Neutrophil (primary cell): ENCODE data around the gene TMEM164.

Experiments used
- H3K27ac ChIP-seq: fragments of 200-600 bp; sonication (generic); 2 replicates; pipeline ENCODE4 v1.5.1; 2016; ENCODE audit warnings: mild to moderate bottlenecking, moderate library complexity
- H3K27me3 ChIP-seq: fragments of 200-600 bp; sonication (generic); 2 replicates; pipeline ENCODE4 v1.6.0; 2016; ENCODE audit warnings: mild to moderate bottlenecking
- H3K36me3 ChIP-seq: fragments of 200-600 bp; sonication (generic); 2 replicates; pipeline ENCODE4 v1.5.1; 2017
- H3K4me1 ChIP-seq, 2 experiments: fragments of 200-600 bp in 1 of 2; sonication (generic) in 1 of 2; 1 replicate in 1 of 2; 2 replicates in 1 of 2; pipeline versions ENCODE4 v1.5.1 to v1.6.1; 2013 to 2016; ENCODE audit warnings: low read depth in 1 of 2, low read length in 1 of 2, mild to moderate bottlenecking in 1 of 2, moderate library complexity in 1 of 2; ENCODE audit not compliant: control insufficient read depth in 1 of 2, insufficient read depth in 1 of 2
- H3K4me3 ChIP-seq, 2 experiments: fragments of 200-600 bp in 1 of 2; sonication (generic) in 1 of 2; 1 replicate in 1 of 2; 2 replicates in 1 of 2; pipeline ENCODE4 v1.5.1; 2013 to 2016; ENCODE audit warnings: low read depth in 1 of 2, low read length in 1 of 2, mild to moderate bottlenecking in 1 of 2, moderate library complexity in 1 of 2
- H3K9me3 ChIP-seq: fragments of 200-600 bp; sonication (generic); 2 replicates; pipeline ENCODE4 v1.5.1; 2016
- TF ChIP-seq, protein P1 (sequence below): fragments of 200-600 bp; sonication (generic); IDR thresholded peaks from 2 replicates; pipeline ENCODE4 v1.5.1; 2016; ENCODE audit warnings: antibody characterized with exemption

TMEM164 gene

DNA sequence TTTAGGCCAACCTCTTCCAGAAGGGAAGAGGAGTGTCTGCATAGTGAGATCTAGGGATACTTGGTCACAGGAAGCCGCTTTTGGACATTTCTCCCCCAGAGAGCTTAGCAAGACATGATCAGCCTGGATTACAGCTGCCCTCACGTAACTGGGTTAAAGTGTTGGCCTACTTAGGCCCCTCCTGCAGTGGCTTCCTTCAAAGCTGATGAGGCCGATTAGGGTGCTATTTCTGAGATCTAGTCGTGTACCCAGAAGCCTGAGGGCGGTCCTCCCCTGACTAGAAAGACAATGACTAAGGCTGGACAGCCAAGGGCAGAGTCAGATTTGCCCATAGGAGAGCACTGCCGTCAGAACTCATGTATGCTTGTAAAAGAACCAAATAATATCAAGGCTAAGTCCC is 180.0 kb downstream of the TMEM164 start:
- no peaks in the 10 kb centered on the region for H3K9me3 ChIP-seq
- TF ChIP-seq, protein P1, sequence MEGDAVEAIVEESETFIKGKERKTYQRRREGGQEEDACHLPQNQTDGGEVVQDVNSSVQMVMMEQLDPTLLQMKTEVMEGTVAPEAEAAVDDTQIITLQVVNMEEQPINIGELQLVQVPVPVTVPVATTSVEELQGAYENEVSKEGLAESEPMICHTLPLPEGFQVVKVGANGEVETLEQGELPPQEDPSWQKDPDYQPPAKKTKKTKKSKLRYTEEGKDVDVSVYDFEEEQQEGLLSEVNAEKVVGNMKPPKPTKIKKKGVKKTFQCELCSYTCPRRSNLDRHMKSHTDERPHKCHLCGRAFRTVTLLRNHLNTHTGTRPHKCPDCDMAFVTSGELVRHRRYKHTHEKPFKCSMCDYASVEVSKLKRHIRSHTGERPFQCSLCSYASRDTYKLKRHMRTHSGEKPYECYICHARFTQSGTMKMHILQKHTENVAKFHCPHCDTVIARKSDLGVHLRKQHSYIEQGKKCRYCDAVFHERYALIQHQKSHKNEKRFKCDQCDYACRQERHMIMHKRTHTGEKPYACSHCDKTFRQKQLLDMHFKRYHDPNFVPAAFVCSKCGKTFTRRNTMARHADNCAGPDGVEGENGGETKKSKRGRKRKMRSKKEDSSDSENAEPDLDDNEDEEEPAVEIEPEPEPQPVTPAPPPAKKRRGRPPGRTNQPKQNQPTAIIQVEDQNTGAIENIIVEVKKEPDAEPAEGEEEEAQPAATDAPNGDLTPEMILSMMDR = no peak
- no peaks in the 10 kb centered on the region for H3K27me3 ChIP-seq
- peaks cover 25% of the 10 kb centered on the region for H3K36me3 ChIP-seq
- no peaks in the 10 kb centered on the region for H3K4me1 ChIP-seq
- H3K4me3 ChIP-seq = no peak overlapping the region
- H3K27ac ChIP-seq = no peak overlapping the region

DNA sequence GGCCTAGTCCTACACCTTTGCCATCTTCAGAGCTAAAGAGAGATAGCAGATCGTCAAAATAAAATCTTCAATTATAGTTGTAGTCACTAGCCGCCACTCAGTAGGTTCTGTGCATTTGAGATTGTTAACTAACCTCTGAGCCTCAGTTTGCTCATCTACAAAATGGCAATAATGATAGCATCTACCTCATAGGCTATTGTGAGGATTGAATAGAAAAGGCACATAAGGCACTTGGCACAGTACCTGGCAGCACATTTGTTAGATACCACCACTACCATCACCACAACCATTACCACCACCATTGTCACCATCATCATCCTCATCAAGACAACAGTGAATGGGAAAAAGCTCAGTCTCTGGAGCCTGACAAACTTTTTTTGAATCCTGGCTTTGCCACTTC is 180.4 kb downstream of the TMEM164 start:
- Histone ChIP-seq H3K4me3 (no peak overlapping the region), H3K27me3 (no peaks in the 10 kb centered on the region), H3K27ac (no peak overlapping the region), H3K4me1 (no peaks in the 10 kb centered on the region), H3K36me3 (peaks cover 25% of the 10 kb centered on the region), H3K9me3 (no peaks in the 10 kb centered on the region)
- TF ChIP-seq, protein P1 = no peak

DNA sequence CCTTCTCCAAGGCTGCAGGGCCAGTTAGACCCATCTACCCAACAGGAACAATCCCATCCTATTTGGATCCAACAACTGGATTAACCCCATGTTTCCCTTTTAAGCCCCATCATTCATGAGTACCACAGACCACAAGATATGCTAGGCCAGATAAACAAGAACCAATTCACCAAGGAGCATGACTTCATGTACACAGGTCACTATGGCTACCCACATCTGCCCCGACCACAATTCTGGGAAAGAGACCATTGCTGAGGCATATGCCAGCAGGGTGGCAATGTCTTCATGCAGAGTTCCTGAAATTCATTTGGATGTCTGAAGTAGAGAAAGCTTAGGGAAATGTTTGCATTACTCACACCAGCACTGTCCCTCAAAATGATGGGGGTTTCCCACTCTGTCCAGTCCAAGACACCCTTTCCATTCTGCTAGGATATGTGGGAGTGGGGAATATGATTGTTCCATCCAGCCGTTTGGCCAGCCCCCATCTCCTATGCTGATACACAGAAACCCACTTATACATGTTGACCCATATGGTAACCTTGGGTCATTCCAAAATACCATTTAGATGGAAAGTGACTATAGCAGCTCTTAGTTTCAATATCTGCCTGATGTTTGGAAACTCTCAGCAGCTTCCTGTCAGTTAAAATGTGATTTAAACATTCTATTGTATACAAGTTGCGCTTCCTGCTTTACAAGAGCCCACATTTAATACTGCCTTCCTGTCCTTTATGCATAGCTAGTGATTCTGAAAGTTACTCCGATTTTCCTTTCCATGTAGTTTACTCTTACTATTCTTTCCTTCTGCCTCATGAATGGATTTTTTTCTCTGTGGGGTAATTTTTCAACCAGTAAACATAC is 186.0 kb downstream of the TMEM164 start:
- TF ChIP-seq, protein P1 = no peak
- Histone ChIP-seq H3K4me1 (peaks cover 0 to 5% of the 10 kb centered on the region in 2 experiments), H3K9me3 (no peaks in the 10 kb centered on the region), H3K36me3 (no peaks in the 10 kb centered on the region), H3K27me3 (no peaks in the 10 kb centered on the region), H3K4me3 (no peak overlapping the region), H3K27ac (no peak overlapping the region)

DNA sequence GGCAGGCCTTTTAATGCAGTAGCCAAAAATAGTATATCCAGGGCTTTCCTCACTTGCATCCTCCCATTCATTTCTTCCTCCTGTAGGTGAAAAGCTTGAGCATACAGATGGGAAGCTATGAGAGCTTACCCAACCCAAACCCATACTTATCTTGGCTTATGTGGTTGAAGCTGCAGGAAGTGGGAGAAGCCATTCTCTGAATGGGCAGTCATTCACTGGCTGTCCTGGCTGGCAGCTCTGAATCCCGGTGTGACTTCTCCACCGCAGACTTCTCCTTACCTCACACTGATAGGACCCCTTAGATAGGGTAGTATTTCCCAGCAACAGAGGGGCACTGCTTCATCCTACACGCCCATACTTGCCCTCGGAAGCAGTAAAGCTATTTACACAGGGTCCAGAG is 189.6 kb downstream of the TMEM164 start:
- Histone ChIP-seq H3K4me1 (peaks cover 0 to 5% of the 10 kb centered on the region in 2 experiments), H3K27me3 (no peaks in the 10 kb centered on the region), H3K36me3 (no peaks in the 10 kb centered on the region), H3K4me3 (no peak overlapping the region), H3K9me3 (no peaks in the 10 kb centered on the region), H3K27ac (no peak overlapping the region)
- TF ChIP-seq, protein P1 = no peak

DNA sequence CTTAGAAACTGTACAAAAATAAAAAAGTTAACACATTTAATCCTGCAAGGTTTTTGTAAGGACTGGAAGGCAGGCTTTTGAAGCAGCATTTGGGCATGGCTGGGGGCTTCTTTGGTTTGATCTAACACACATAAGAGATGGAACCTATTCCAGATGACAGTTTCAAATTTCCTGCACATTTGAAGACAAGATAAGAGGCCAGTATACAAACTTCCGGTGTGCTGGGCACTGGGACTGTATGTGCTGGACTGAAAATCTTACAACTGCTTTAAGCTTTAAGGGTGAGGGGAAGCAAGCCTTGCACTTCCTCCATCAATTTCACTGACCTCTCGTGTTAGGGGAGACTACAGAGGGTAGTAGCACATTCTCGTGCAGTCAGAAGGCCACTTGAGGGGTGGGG is 192.1 kb downstream of the TMEM164 start:
- Histone ChIP-seq H3K27me3 (no peaks in the 10 kb centered on the region), H3K27ac (no peak overlapping the region), H3K4me3 (no peak overlapping the region), H3K4me1 (no peaks in the 10 kb centered on the region), H3K9me3 (no peaks in the 10 kb centered on the region), H3K36me3 (no peaks in the 10 kb centered on the region)
- TF ChIP-seq, protein P1 = no peak
